ENCODE measurements around the gene ENPP3. TPM values are rescaled to one million over a fixed set of nuclear protein-coding genes. Genes with fewer than 3 reads are reported as not detected.

ENPP3 gene
- total and polyA plus RNA-seq, 10 donors, result 0.23 to 1.3 (median 0.54) TPM

DNA sequence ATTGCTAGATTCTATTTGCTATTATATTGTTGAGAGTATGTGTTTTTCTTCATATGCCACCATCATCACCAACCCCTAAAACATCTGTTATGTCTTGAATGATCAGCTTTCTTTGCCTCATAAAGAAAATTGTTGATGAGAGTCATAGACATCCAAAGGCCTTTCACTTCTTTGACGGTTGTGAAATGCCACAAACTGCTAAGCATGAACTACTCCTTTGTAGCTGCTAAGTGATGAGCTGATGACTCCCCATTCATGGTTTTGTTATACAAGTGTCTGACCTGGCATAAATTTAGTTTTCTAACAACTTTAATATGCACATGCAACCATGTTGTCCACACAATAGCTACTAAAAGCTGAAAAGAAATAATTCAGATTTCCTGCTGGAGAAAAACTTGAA lies 8.4 kb upstream of the ENPP3 start:
- peak overlapping the region in 7 of 8 donors; percentile 54 to 94 (median 86) for H3K4me3 ChIP-seq
- WGBS, 5 donors, result 42 to 71% (median 50%) methylated on average over 1 of the region's 1 CpG
- H3K27me3 ChIP-seq (replicated peaks in 1 of 7), result no peaks in the 10 kb centered on the region
- H3K4me1 ChIP-seq, result peaks cover 17 to 47% (median 31%) of the 10 kb centered on the region in 6 donors
- intact Hi-C loops (cut with DNase I; ENCODE audit: low total_unique reads), result no loop called here
- H3K36me3 ChIP-seq, result peaks cover 0 to 30% (median 19%) of the 10 kb centered on the region in 6 donors
- no peaks in the 10 kb centered on the region for H3K9me3 ChIP-seq
- peak overlapping the region in 6 of 8 donors; percentile 74 to 89 (median 81) for H3K27ac ChIP-seq
- no peak for TF ChIP-seq POLR2A (IDR thresholded peaks at IDR 0.05)
- no peak for TF ChIP-seq POLR2AphosphoS5 (IDR thresholded peaks at IDR 0.05)
- TF ChIP-seq, protein P1, sequence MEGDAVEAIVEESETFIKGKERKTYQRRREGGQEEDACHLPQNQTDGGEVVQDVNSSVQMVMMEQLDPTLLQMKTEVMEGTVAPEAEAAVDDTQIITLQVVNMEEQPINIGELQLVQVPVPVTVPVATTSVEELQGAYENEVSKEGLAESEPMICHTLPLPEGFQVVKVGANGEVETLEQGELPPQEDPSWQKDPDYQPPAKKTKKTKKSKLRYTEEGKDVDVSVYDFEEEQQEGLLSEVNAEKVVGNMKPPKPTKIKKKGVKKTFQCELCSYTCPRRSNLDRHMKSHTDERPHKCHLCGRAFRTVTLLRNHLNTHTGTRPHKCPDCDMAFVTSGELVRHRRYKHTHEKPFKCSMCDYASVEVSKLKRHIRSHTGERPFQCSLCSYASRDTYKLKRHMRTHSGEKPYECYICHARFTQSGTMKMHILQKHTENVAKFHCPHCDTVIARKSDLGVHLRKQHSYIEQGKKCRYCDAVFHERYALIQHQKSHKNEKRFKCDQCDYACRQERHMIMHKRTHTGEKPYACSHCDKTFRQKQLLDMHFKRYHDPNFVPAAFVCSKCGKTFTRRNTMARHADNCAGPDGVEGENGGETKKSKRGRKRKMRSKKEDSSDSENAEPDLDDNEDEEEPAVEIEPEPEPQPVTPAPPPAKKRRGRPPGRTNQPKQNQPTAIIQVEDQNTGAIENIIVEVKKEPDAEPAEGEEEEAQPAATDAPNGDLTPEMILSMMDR (IDR thresholded peaks at IDR 0.05 in 8 of 11, conservative IDR thresholded peaks at IDR 0.05 in 3 of 11), result no peak
- DNase-seq, result no peak

DNA sequence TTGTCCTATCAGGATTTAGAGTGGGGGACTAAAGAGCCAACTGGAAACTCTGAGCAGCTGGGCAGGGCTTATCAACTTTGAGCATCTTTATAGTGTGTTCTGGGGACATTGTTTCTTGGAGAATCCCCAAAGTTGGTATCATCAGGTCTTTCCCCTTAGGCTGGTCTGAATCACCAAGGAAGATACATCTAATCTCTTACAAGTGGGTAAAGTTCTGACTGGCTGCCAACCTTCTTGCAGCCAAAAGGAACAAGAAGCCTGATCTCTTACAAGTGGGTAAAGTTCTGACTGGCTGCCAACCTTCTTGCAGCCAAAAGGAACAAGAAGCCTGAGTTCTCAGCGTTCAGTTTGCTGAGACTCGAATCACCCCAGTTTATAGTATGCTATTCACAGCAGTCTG lies 7.5 kb upstream of the ENPP3 start:
- WGBS, 5 donors, result 84 to 90% (median 88%) methylated on average over 2 of the region's 2 CpGs
- H3K9me3 ChIP-seq, result no peaks in the 10 kb centered on the region
- H3K4me1 ChIP-seq, result peaks cover 17 to 47% (median 31%) of the 10 kb centered on the region in 6 donors
- peaks cover 0 to 21% (median 10%) of the 10 kb centered on the region in 6 donors for H3K36me3 ChIP-seq
- H3K27me3 ChIP-seq (replicated peaks in 1 of 7), result no peaks in the 10 kb centered on the region
- H3K4me3 ChIP-seq, result no peak overlapping the region
- H3K27ac ChIP-seq, result no peak overlapping the region
- DNase-seq, result no peak
- intact Hi-C loops (cut with DNase I; ENCODE audit: low total_unique reads), result no loop called here
- TF ChIP-seq POLR2A (IDR thresholded peaks at IDR 0.05) (no peak), POLR2AphosphoS5 (IDR thresholded peaks at IDR 0.05) (no peak)
- TF ChIP-seq, protein P1 (IDR thresholded peaks at IDR 0.05 in 8 of 11, conservative IDR thresholded peaks at IDR 0.05 in 3 of 11), result no peak

DNA sequence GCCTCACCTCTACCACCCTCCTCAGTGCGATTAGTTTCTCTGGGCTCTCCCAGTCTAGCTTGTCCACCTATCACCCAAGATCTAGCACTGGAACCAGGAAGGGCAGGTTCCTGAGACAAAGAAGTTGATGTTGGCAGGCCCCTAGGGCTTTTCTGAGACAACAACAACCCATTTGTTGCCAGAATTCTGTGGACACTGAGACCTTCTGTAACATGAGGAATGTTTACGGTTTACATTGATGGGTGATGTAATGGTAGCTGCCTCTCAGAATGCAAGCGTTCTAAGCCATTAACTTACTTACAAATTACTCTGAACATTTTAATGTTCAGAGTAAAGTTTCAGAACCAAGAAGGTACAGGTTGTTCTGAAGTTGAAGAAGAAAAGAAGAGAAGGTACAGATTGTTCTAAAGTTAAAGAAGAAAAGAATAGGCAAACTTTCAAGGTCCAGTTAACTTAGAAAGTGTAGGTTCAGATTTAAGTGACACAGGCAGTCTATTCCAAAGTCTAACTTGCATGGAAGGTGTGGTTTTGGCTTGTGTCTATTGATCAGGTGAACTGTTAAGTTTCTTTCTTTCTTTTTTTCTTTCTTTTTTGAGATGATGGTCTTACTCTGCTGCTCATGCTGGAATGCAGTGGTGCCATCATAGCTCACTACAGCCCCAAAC lies 5.3 kb upstream of the ENPP3 start:
- intact Hi-C loops (cut with DNase I; ENCODE audit: low total_unique reads), result no loop called here
- TF ChIP-seq, protein P1 (IDR thresholded peaks at IDR 0.05 in 8 of 11, conservative IDR thresholded peaks at IDR 0.05 in 3 of 11), result no peak
- no peak for TF ChIP-seq POLR2AphosphoS5 (IDR thresholded peaks at IDR 0.05)
- no peak for TF ChIP-seq POLR2A (IDR thresholded peaks at IDR 0.05)
- no peaks in the 10 kb centered on the region for H3K9me3 ChIP-seq
- H3K36me3 ChIP-seq, result no peaks in the 10 kb centered on the region
- no peak overlapping the region for H3K4me3 ChIP-seq
- peaks cover 11 to 37% (median 18%) of the 10 kb centered on the region in 6 donors for H3K4me1 ChIP-seq
- no peak for DNase-seq
- no peaks in the 10 kb centered on the region for H3K27me3 ChIP-seq (replicated peaks in 1 of 7)
- 91 to 96% (median 94%) methylated on average over 3 of the region's 3 CpGs for WGBS, 5 donors
- no peak overlapping the region for H3K27ac ChIP-seq

DNA sequence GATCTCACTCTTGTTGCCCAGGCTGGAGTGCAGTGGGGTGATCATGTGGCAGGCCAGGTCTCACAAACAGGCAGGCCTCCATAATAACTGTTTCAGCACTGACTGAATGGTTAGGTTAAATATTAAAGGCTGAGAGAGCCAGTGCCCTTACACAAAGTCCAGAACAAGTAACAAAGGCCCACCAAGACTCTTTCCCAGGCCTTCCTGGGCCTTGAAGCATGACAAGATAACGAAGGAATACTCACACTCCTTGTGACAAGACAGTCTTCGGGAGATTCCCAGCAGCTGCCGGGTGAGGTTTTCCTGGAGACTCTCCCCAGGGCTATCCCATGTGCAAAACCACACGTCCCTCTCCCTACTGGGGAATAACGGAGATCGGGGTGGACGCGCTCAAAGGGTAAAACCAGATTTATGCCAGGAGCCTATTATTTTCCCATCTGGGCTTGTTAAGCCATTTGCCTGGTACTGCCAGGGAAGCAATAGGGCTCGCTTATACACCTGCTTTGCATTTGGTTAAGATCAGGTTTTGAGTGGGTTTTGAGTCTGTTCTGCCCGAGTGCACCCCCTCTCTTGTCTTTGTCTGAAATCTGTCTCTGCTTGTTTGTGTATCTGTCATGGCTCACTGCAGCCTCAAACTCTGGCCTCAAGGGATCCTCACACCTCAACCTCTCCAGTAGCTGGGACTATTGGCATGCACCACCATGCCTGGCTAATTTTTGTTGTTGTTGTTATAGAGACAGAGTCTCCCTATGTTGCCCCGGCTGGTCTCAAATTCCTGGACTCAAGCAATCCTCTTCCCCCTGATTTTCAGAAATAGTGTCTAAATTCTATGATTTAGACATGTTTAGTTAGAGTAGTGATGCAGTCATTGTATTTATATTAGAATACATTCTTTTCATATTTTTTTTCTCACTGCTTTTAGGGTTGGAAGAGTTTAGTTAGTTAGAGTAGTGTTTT lies 1.4 kb upstream of the ENPP3 start:
- no peak overlapping the region for H3K4me3 ChIP-seq
- 73 to 88% (median 83%) methylated on average over 11 of the region's 11 CpGs for WGBS, 5 donors
- TF ChIP-seq, protein P1 (IDR thresholded peaks at IDR 0.05 in 8 of 11, conservative IDR thresholded peaks at IDR 0.05 in 3 of 11), result no peak
- TF ChIP-seq POLR2A (IDR thresholded peaks at IDR 0.05) (no peak), POLR2AphosphoS5 (IDR thresholded peaks at IDR 0.05) (no peak)

More for the DNA sequence above, 1.4 kb upstream of the ENPP3 start:
- Histone ChIP-seq H3K9me3 (no peaks in the 10 kb centered on the region), H3K4me1 (peaks cover 0 to 9% (median 0%) of the 10 kb centered on the region in 6 donors), H3K27me3 (replicated peaks in 1 of 7) (no peaks in the 10 kb centered on the region), H3K27ac (no peak overlapping the region), H3K36me3 (no peaks in the 10 kb centered on the region)
- intact Hi-C loops (cut with DNase I; ENCODE audit: low total_unique reads), result no loop called here
- DNase-seq, result no peak
